Fibroblast of pulmonary artery (primary cell): ENCODE results near the gene TACSTD2.
A peak's percentile ranks its signal among the peaks of the same experiment; 100 is the strongest.
"Not testable (repeated sequence)": the region's sequence is repeated elsewhere in the genome, so short reads cannot be mapped to it uniquely, and the experiment has no call there.

ENCODE experiments used
- DNase-seq: peaks from one replicate; pipeline ENCODE4 v3.0.0-alpha.2; 2010; ENCODE audit warnings: low read depth
- H3K4me3 ChIP-seq: replicated peaks from 2 replicates; pipeline ENCODE4 v1.5.1; 2011; ENCODE audit warnings: low read depth, mild to moderate bottlenecking, control low read depth, low read length, moderate library complexity
- TF ChIP-seq, protein P1 (sequence below): IDR thresholded peaks from 2 replicates; pipeline ENCODE4 v1.5.1; 2011; ENCODE audit warnings: mild to moderate bottlenecking, control low read depth, low read length, inconsistent platforms; ENCODE audit errors: missing control alignments

The TACSTD2 gene

DNA sequence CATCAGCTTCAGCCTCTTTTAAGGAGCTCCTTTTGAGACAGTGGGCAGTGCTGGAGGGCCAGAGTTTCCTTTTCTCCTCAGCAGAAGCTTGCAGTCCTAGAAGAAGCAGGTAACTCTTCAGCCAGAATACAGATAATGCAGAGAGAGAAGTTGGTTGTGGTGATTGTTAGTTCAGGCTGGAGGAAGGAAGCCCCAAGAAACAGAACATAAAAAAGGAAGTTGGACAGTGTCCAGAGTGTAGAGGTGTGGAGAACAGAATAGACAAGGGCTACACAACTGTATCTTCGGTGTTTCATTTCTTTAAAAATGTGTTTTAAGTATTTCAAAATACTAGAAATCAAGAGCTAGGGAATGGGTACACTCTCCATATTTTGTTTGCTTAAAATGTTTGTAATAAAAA, 6.4 kb upstream of the TACSTD2 start:
- H3K4me3 ChIP-seq = no peak overlapping the region
- TF ChIP-seq, protein P1, sequence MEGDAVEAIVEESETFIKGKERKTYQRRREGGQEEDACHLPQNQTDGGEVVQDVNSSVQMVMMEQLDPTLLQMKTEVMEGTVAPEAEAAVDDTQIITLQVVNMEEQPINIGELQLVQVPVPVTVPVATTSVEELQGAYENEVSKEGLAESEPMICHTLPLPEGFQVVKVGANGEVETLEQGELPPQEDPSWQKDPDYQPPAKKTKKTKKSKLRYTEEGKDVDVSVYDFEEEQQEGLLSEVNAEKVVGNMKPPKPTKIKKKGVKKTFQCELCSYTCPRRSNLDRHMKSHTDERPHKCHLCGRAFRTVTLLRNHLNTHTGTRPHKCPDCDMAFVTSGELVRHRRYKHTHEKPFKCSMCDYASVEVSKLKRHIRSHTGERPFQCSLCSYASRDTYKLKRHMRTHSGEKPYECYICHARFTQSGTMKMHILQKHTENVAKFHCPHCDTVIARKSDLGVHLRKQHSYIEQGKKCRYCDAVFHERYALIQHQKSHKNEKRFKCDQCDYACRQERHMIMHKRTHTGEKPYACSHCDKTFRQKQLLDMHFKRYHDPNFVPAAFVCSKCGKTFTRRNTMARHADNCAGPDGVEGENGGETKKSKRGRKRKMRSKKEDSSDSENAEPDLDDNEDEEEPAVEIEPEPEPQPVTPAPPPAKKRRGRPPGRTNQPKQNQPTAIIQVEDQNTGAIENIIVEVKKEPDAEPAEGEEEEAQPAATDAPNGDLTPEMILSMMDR = no peak
- no peak for DNase-seq

DNA sequence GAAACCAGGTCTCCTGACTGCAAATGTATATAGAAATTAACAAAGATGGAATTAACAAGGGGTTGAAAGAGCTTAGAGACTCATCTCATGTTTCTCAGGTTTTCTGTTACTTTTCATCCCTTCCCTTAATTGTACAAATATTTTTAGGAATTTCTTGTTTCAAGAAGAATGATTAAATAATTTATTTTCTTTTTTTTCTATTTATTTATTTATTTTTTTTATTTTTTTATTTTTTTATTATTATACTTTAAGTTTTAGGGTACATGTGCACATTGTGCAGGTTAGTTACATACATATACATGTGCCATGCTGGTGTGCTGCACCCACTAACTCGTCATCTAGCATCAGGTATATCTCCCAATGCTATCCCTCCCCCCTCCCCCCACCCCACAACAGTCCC, 5.1 kb upstream of the TACSTD2 start:
- H3K4me3 ChIP-seq, DNase-seq: not testable (repeated sequence)

DNA sequence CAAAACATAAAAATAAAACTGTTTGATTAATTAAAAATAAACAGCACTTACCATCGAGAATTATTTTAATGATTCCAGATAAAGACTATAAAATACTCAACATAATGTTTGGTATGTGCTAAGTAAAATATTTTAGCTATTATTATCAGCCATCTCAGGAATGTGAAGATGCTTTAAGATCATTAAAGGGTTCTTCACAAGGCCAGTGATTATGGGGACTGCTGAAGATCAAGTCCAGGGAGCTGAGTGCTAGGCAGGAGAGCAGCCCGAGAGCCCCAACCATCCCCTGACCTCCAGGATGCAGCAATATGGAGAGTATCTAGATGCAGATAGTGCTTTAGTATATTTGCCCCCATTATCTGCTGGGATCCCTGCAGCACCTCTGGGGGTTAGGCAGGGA, 4.6 kb upstream of the TACSTD2 start:
- TF ChIP-seq, protein P1 = no peak
- H3K4me3 ChIP-seq = no peak overlapping the region
- no peak for DNase-seq

DNA sequence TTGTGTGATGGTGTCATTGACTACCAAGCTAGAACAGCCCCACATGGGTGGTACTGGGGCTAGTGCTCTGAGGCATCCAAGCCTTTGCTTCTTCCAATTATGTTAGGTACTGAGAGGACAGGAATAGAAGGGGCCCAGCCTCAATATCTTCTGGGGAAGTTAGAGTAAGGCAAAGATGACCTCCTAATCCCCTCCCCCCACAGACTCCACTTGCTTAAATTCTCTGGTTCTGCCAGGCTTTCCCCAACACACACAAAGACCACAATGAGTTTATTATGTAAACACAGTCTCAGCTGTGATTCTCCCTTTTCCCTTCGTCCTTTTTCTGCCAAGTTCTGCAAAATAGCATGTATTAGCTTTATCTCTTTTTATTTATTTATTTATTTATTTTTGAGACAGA, 3.1 kb upstream of the TACSTD2 start:
- TF ChIP-seq, protein P1 = no peak
- DNase-seq = no peak

DNA sequence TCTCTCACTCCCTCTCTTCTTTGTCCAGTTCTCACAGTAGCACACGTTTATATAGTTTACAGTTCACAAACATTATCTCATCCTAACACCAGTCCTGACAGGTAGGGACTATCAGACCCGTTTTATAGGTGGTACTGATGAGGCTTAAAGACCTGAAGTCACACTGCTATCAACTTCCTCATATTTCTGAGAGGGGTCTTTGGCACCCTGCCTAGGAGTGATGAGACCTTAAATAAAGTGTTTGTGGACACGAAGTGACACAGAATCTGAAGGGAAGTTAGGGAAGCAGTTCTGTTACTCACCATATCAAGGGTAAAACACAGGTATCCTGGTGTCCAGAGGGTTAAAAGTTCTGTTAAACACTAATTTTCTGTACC, 590 bp upstream of the TACSTD2 start:
- TF ChIP-seq, protein P1 = no peak
- DNase-seq = no peak
- no peak overlapping the region for H3K4me3 ChIP-seq

More for the DNA sequence above, 3.1 kb upstream of the TACSTD2 start:
- no peak overlapping the region for H3K4me3 ChIP-seq

DNA sequence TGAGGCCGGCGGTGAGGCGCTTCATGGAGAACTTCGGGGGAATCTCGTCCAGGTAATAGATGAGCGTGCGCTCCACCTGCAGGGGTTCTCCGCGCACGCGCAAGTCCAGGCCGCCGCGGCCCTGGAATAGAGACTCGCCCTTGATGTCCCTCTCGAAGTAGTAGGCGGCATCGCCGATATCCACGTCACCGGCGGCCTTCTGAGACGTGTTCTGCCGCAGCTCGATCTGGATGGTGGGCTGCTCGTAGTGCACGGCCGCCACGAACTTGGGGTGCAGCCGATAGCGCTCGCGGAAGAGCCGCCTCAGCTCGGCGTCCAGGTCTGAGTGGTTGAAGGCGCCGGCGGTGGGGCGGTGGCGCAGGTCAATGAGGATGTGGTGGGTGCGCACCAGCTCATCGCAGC, 726 bp downstream of the TACSTD2 start:
- peak overlapping the region; percentile 17 for H3K4me3 ChIP-seq
- TF ChIP-seq, protein P1 = no peak
- no peak for DNase-seq

DNA sequence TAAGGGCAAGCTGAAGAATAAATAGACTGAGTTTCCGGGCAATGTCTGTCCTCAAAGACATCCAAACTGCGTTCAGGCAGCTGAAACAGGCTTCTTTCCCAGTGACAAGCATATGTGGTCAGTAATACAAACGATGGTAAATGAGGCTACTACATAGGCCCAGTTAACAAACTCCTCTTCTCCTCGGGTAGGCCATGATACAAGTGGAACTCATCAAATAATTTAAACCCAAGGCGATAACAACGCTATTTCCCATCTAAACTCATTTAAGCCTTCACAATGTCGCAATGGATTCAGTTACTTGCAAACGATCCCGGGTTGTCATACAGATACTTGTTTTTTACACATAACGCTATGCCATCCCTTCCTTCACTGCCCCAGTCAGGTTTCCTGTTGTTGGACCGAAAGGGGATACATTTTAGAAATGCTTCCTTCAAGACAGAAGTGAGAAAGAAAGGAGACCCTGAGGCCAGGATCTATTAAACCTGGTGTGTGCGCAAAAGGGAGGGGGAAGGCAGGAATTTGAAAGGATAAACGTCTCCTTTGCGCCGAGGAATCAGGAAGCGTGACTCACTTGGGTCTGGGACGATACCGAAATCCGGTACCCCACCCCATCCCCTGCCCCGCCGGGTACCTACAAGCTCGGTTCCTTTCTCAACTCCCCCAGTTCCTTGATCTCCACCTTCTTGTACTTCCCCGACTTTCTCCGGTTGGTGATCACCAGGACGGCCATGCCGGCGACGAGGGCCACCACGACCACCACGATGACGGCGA, 1.3 kb downstream of the TACSTD2 start:
- no peak overlapping the region for H3K4me3 ChIP-seq
- TF ChIP-seq, protein P1 = no peak
- no peak for DNase-seq
